PFSK-1 (cell line): ENCODE measurements around the gene ESYT3.

Source experiments
- FOXP2 ChIP-seq: optimal IDR thresholded peaks from 2 replicates; pipeline ENCODE3; 2011; ENCODE audit warnings: borderline replicate concordance, control low read depth, inconsistent platforms; ENCODE audit not compliant: insufficient read depth; ENCODE audit errors: extremely low read length, extremely low read depth
- POLR2AphosphoS5 ChIP-seq: IDR thresholded peaks from 2 replicates; pipeline ENCODE4 v1.6.1; 2012; ENCODE audit warnings: low read depth, mild to moderate bottlenecking, control low read depth, low read length, moderate library complexity
- SIN3A ChIP-seq: IDR thresholded peaks from 2 replicates; pipeline ENCODE4 v1.6.1; 2012; ENCODE audit warnings: mild to moderate bottlenecking, low read length, moderate library complexity, borderline replicate concordance; ENCODE audit not compliant: insufficient read depth
- TAF1 ChIP-seq: IDR thresholded peaks from 2 replicates; pipeline ENCODE4 v1.6.1; 2012; ENCODE audit warnings: low read length, control low read depth, borderline replicate concordance; ENCODE audit not compliant: insufficient read depth
- TF ChIP-seq, protein P1 (sequence below), 2 experiments: IDR thresholded peaks; 2 replicates each; pipeline versions ENCODE4 v1.6.1 to v1.8.0; 2011 to 2012; ENCODE audit warnings: low read depth in 2 of 2, low read length in 2 of 2, control low read depth in 1 of 2, inconsistent platforms in 1 of 2, mild to moderate bottlenecking in 1 of 2, moderate library complexity in 1 of 2; ENCODE audit not compliant: insufficient read depth in 1 of 2

Gene ESYT3

DNA sequence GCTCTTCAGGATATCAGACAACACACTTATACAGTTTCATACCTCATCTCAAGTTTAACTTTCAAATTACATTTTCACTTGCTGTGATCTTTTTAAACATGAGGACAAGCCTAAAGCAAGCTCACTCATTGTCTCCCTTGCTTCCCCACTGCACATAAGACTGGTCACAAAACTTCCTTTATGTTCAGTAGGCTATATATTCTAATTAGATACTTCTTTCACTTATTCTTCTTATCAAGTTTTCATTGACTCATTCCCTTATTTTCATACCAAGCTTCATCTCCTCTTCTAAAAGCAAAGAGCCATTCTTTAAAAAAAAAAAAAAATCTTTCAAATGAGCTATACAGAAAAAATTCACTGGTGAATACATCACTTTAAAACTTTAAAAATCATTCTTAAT, 62.6 kb downstream of the ESYT3 start:
- TF ChIP-seq, protein P1, sequence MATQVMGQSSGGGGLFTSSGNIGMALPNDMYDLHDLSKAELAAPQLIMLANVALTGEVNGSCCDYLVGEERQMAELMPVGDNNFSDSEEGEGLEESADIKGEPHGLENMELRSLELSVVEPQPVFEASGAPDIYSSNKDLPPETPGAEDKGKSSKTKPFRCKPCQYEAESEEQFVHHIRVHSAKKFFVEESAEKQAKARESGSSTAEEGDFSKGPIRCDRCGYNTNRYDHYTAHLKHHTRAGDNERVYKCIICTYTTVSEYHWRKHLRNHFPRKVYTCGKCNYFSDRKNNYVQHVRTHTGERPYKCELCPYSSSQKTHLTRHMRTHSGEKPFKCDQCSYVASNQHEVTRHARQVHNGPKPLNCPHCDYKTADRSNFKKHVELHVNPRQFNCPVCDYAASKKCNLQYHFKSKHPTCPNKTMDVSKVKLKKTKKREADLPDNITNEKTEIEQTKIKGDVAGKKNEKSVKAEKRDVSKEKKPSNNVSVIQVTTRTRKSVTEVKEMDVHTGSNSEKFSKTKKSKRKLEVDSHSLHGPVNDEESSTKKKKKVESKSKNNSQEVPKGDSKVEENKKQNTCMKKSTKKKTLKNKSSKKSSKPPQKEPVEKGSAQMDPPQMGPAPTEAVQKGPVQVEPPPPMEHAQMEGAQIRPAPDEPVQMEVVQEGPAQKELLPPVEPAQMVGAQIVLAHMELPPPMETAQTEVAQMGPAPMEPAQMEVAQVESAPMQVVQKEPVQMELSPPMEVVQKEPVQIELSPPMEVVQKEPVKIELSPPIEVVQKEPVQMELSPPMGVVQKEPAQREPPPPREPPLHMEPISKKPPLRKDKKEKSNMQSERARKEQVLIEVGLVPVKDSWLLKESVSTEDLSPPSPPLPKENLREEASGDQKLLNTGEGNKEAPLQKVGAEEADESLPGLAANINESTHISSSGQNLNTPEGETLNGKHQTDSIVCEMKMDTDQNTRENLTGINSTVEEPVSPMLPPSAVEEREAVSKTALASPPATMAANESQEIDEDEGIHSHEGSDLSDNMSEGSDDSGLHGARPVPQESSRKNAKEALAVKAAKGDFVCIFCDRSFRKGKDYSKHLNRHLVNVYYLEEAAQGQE (IDR thresholded peaks at IDR 0.05; ENCODE audit: insufficient read depth in 1 of 2, low read depth in 2 of 2, low read length in 2 of 2), result no peak
- no peak for TF ChIP-seq FOXP2
- TF ChIP-seq TAF1, result no peak
- TF ChIP-seq POLR2AphosphoS5, result no peak
- no peak for TF ChIP-seq SIN3A

DNA sequence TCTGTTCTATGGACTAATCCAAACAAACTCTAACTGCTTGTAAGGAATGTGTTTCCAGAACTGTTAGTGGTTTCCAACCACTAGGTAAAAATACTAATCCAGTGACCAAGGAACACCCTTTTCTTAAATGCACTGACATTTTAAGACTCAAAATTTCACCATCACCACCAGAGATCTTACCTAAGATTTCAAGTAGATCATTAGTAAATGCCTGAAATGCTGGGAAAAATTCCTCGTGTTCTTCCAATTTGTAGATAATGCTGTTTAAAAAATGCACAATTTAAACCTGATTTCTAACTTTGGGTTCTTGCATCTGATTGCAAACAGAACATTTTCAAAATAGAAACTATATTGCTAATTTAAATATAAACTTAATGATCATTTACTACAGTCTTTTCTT, 63.4 kb downstream of the ESYT3 start:
- no peak for TF ChIP-seq TAF1
- no peak for TF ChIP-seq FOXP2
- no peak for TF ChIP-seq POLR2AphosphoS5
- TF ChIP-seq SIN3A, result no peak
- TF ChIP-seq, protein P1 (IDR thresholded peaks at IDR 0.05; ENCODE audit: insufficient read depth in 1 of 2, low read depth in 2 of 2, low read length in 2 of 2), result no peak

DNA sequence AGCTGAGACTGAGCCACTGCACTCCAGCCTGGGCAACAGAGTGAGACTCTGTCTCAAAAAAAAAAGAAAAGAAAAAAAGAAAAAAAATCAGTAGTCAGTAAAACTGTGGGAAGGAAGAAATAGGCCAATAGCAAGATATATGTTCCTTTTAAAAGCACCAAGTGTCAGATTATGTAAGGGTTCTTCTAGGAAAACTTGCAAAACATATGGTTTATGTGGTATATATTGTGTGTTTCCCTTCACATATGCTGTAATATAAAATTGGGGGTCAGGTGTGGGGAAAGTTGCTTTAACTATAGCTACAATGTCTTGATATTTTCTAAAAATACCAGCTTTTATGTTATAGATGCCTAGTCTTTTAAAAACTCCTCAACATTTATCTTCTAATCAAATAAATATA, 64.6 kb downstream of the ESYT3 start:
- TF ChIP-seq, protein P1 (IDR thresholded peaks at IDR 0.05; ENCODE audit: insufficient read depth in 1 of 2, low read depth in 2 of 2, low read length in 2 of 2), result no peak
- TF ChIP-seq SIN3A, result no peak
- TF ChIP-seq FOXP2, result no peak
- TF ChIP-seq TAF1, result no peak
- TF ChIP-seq POLR2AphosphoS5, result no peak

DNA sequence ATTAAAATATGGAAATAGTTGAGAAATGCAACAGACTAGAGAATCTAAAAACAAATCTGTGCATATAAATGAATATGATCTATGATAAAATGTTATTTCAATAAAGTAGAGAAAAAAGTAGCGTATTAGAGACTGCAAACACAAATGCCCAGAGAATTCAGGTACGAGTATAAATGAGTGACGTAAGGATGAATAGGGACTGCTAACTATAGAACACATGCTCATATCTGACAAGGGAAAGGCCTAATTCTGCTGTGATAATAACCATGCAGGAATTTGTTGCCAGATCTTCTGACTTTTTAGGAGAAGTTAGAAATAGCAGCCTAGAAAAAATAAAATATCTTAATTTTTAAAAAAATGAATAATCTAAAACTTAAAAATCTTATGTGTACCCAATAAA, 73.1 kb downstream of the ESYT3 start:
- TF ChIP-seq, protein P1 (IDR thresholded peaks at IDR 0.05; ENCODE audit: insufficient read depth in 1 of 2, low read depth in 2 of 2, low read length in 2 of 2), result no peak
- TF ChIP-seq SIN3A (no peak), FOXP2 (no peak), POLR2AphosphoS5 (no peak), TAF1 (no peak)

DNA sequence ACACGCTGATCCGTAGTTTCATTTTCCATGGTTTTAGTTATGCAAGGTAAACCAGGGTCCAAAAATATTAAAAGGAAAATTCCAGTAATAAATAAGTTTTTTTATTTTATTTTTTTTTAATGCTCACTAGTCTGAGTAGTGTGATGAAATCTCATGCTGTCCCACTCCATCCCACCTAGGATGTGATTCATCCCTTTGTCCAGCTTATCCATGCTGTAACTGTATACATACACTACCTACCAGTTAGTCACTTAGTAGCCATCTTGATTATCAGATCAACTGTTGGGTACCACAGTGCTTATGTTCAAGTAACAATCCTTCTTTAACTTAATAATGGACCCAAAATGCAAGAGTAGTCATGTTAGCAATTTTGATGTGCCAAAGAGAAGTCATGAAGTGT, 75.2 kb downstream of the ESYT3 start:
- no peak for TF ChIP-seq FOXP2
- TF ChIP-seq, protein P1 (IDR thresholded peaks at IDR 0.05; ENCODE audit: insufficient read depth in 1 of 2, low read depth in 2 of 2, low read length in 2 of 2), result no peak
- no peak for TF ChIP-seq POLR2AphosphoS5
- no peak for TF ChIP-seq SIN3A
- no peak for TF ChIP-seq TAF1
